ENCODE data around the gene SCAMP1.

DNA sequence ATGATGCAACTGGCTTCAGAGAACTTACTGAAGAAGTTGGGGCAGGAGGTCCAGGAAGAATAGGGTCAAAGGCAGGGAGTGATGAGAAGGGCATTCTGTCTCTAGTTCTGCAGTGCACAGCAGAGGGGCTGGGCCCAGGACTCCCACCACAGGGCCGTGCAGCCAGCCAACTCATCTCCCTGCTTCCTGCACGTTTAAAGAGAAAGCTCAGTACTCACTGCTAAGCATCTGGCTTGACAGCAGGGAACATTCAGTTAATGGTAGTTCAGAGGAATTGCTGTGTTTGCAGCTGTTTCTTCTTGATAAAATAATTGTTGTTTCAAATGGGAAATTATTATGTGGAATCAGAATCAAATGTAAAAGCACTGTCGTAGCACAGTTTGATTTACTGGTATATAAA, 25.6 kb upstream of the SCAMP1 start:
- no peak for TF ChIP-seq NR2C2 (CRISPR knock-in tag; IDR thresholded peaks at IDR 0.05)
- no peak for TF ChIP-seq ZNF317 (CRISPR knock-in tag; IDR thresholded peaks at IDR 0.05; ENCODE audit: borderline replicate concordance, low read depth)
- no peak for TF ChIP-seq EMX1 (CRISPR knock-in tag; IDR thresholded peaks at IDR 0.05)
- TF ChIP-seq, protein P1, sequence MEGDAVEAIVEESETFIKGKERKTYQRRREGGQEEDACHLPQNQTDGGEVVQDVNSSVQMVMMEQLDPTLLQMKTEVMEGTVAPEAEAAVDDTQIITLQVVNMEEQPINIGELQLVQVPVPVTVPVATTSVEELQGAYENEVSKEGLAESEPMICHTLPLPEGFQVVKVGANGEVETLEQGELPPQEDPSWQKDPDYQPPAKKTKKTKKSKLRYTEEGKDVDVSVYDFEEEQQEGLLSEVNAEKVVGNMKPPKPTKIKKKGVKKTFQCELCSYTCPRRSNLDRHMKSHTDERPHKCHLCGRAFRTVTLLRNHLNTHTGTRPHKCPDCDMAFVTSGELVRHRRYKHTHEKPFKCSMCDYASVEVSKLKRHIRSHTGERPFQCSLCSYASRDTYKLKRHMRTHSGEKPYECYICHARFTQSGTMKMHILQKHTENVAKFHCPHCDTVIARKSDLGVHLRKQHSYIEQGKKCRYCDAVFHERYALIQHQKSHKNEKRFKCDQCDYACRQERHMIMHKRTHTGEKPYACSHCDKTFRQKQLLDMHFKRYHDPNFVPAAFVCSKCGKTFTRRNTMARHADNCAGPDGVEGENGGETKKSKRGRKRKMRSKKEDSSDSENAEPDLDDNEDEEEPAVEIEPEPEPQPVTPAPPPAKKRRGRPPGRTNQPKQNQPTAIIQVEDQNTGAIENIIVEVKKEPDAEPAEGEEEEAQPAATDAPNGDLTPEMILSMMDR (IDR thresholded peaks at IDR 0.05): no peak
- TF ChIP-seq, protein P2, sequence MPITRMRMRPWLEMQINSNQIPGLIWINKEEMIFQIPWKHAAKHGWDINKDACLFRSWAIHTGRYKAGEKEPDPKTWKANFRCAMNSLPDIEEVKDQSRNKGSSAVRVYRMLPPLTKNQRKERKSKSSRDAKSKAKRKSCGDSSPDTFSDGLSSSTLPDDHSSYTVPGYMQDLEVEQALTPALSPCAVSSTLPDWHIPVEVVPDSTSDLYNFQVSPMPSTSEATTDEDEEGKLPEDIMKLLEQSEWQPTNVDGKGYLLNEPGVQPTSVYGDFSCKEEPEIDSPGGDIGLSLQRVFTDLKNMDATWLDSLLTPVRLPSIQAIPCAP (CRISPR knock-in tag; IDR thresholded peaks at IDR 0.05): no peak
- no peak for TF ChIP-seq NR3C1 (CRISPR knock-in tag; conservative IDR thresholded peaks at IDR 0.05; ENCODE audit: low read depth)

All from WTC11 (cell line).